DOHH2 (cell line): Measurements from ENCODE around the gene ISL1.

ENCODE experiments used
- H3F3A ChIP-seq: fragments of 200-600 bp; sonication (generic), shearing (Covaris generic); 2 replicates; pipeline ENCODE4 v1.6.0; 2016; ENCODE audit warnings: antibody characterized with exemption, mild to moderate bottlenecking; ENCODE audit not compliant: control insufficient read depth, insufficient read depth
- H3K27ac ChIP-seq: fragments of 200-600 bp; sonication (generic); 2 replicates; pipeline ENCODE4 v1.5.1; 2014; ENCODE audit warnings: low read depth, mild to moderate bottlenecking, low read length, moderate library complexity
- H3K27me3 ChIP-seq: fragments of 200-600 bp; sonication (generic); 2 replicates; pipeline ENCODE4 v1.6.1; 2014; ENCODE audit warnings: mild to moderate bottlenecking, low read length, mixed read lengths; ENCODE audit not compliant: control insufficient read depth
- H3K36me3 ChIP-seq: fragments of 200-600 bp; sonication (generic); 2 replicates; pipeline ENCODE4 v1.6.1; 2014; ENCODE audit warnings: mild to moderate bottlenecking, low read length, moderate library complexity, mixed read lengths; ENCODE audit not compliant: control insufficient read depth
- H3K4me1 ChIP-seq: fragments of 200-600 bp; sonication (generic); 2 replicates; pipeline ENCODE4 v1.6.1; 2014; ENCODE audit warnings: mild to moderate bottlenecking, low read length, mixed read lengths; ENCODE audit not compliant: control insufficient read depth
- H3K4me2 ChIP-seq: fragments of 200-600 bp; sonication (generic); 2 replicates; pipeline ENCODE4 v1.6.0; 2014; ENCODE audit warnings: mild to moderate bottlenecking, low read length, moderate library complexity
- H3K4me3 ChIP-seq: fragments of 200-600 bp; sonication (generic); 2 replicates; pipeline ENCODE4 v1.5.1; 2014; ENCODE audit warnings: mild to moderate bottlenecking, low read length, mixed read lengths
- H3K79me2 ChIP-seq: fragments of 200-600 bp; sonication (generic); 2 replicates; pipeline ENCODE4 v1.6.1; 2014; ENCODE audit warnings: mild to moderate bottlenecking, low read length, mixed read lengths; ENCODE audit not compliant: control insufficient read depth
- H3K9me2 ChIP-seq: fragments of 200-600 bp; sonication (generic); replicated peaks from 2 replicates; pipeline ENCODE4 v1.6.1; 2014; ENCODE audit warnings: mild to moderate bottlenecking, low read length, mixed read lengths; ENCODE audit not compliant: control insufficient read depth
- H3K9me3 ChIP-seq: fragments of 200-600 bp; sonication (generic); 2 replicates; pipeline ENCODE4 v1.6.1; 2014; ENCODE audit warnings: antibody characterized with exemption, low read length, mixed read lengths; ENCODE audit not compliant: control insufficient read depth, insufficient read depth
- H4K20me1 ChIP-seq: fragments of 200-600 bp; sonication (generic); 2 replicates; pipeline ENCODE4 v1.6.0; 2014; ENCODE audit warnings: low read depth, mild to moderate bottlenecking, antibody characterized with exemption, low read length, moderate library complexity; ENCODE audit not compliant: control insufficient read depth, insufficient read depth
- CTCF ChIP-seq: fragments of 200-600 bp; sonication (generic); IDR thresholded peaks from one replicate; pipeline ENCODE4 v1.5.1; 2014; ENCODE audit warnings: antibody characterized with exemption, mild to moderate bottlenecking, low read depth, low read length; ENCODE audit not compliant: poor library complexity, severe bottlenecking
- EZH2phosphoT487 ChIP-seq: fragments of 200-600 bp; sonication (generic); IDR thresholded peaks from 2 replicates; pipeline ENCODE4 v1.6.1; 2017; ENCODE audit warnings: borderline replicate concordance, mild to moderate bottlenecking, antibody characterized with exemption, low read length, moderate library complexity, mixed read lengths

The ISL1 gene

GRCh38 chr5:51394609-51395008 lies 11.4 kb downstream of the ISL1 start:
- no peaks in the 10 kb centered on the region for H3K4me1 ChIP-seq

GRCh38 chr5:51395245-51395644 lies 12.0 kb downstream of the ISL1 start:
- H3K79me2 ChIP-seq, result no peaks in the 10 kb centered on the region
- H3K4me3 ChIP-seq, result no peak overlapping the region
- H3K27ac ChIP-seq, result no peak overlapping the region
- no peaks in the 10 kb centered on the region for H3K36me3 ChIP-seq
- no peaks in the 10 kb centered on the region for H4K20me1 ChIP-seq
- H3K4me2 ChIP-seq, result no peak overlapping the region
- no peaks in the 10 kb centered on the region for H3K9me3 ChIP-seq
- H3F3A ChIP-seq, result no peaks in the 10 kb centered on the region
- TF ChIP-seq CTCF, result no peak
- TF ChIP-seq EZH2phosphoT487, result no peak
- H3K9me2 ChIP-seq, result no peaks in the 10 kb centered on the region
- no peaks in the 10 kb centered on the region for H3K4me1 ChIP-seq
- H3K27me3 ChIP-seq, result peaks cover 22% of the 10 kb centered on the region

More at GRCh38 chr5:51394609-51395008, 11.4 kb downstream of the ISL1 start:
- H4K20me1 ChIP-seq, result no peaks in the 10 kb centered on the region
- H3K9me3 ChIP-seq, result no peaks in the 10 kb centered on the region
- H3K9me2 ChIP-seq, result no peaks in the 10 kb centered on the region
- H3K36me3 ChIP-seq, result no peaks in the 10 kb centered on the region
- no peaks in the 10 kb centered on the region for H3K79me2 ChIP-seq
- no peak for TF ChIP-seq CTCF
- no peak for TF ChIP-seq EZH2phosphoT487
- H3K27ac ChIP-seq, result no peak overlapping the region
- H3K4me2 ChIP-seq, result no peak overlapping the region
- peaks cover 22% of the 10 kb centered on the region for H3K27me3 ChIP-seq
- H3K4me3 ChIP-seq, result no peak overlapping the region
- H3F3A ChIP-seq, result no peaks in the 10 kb centered on the region

- H3K9me3 ChIP-seq, result no peaks in the 10 kb centered on the region
- peaks cover 22% of the 10 kb centered on the region for H3K27me3 ChIP-seq
- TF ChIP-seq CTCF, result no peak
- no peak overlapping the region for H3K27ac ChIP-seq
- H3K36me3 ChIP-seq, result no peaks in the 10 kb centered on the region
- H3K4me3 ChIP-seq, result no peak overlapping the region
- no peak overlapping the region for H3K4me2 ChIP-seq
- no peaks in the 10 kb centered on the region for H3K9me2 ChIP-seq
- no peaks in the 10 kb centered on the region for H3F3A ChIP-seq
- H3K4me1 ChIP-seq, result no peaks in the 10 kb centered on the region
- no peaks in the 10 kb centered on the region for H3K79me2 ChIP-seq
- H4K20me1 ChIP-seq, result no peaks in the 10 kb centered on the region
These were observed 12.6 kb downstream of the ISL1 start for GRCh38 chr5:51395666-51396356.
